ENCODE results near the gene TENM4.

TENM4 gene

DNA sequence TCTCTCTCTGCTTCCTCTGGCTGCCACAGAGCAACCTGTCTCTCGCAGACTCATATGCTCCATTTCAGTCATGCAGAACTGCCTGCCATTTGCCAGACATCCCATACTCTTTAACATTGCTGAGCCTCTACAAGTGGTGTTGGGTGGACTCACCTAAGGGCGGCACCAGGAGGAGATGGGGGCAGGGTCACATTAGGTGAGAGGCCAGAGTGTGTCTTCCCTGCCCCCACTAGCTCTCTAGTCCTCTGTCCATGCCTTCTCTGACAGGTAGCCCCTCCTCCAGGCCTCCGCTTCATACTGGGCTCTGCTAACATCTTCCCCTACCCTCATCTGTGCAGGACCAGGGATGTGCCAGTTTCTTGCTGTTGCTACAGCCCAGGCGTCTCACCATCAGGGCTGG is 366.3 kb downstream of the TENM4 start:
- no peak for DNase-seq

DNA sequence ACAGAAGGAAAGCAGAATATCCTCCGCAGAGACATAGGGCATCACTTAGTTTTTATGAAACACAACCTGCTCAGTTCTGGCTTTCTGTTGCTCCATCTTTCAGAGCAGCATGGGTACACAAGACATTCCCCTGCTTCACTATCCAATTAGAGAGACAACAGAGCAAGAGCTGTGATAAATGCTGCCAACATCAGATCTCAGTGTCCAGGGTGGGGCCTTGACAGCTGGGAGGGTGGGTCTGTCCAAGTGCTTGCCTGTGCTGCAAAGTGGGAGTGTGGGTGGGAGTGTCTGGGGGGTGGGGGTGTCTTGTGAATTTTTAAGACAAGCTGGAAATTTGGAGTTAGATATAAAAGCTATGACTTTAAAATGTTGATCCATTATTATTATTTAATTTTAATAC is 369.6 kb downstream of the TENM4 start:
- no peak for DNase-seq

DNA sequence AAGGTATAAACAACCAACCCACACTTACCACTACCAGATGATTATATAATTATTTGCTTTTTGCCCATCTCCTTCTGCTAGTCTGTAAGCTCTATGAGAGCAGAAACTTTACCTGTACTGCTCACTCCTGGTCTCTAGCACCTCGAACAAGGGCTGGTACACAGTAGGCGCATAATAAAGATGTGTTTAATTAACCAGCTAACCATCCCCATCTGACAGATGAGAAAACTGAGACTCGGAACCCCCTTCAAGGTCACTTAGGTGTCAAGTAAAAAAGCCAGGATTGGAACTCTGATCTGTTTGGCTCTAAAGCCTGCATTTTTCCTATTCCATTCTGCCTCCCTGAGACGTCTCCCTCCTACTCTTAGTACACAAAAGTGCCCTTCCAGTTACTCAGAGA is 370.3 kb downstream of the TENM4 start:
- no peak for DNase-seq

DNA sequence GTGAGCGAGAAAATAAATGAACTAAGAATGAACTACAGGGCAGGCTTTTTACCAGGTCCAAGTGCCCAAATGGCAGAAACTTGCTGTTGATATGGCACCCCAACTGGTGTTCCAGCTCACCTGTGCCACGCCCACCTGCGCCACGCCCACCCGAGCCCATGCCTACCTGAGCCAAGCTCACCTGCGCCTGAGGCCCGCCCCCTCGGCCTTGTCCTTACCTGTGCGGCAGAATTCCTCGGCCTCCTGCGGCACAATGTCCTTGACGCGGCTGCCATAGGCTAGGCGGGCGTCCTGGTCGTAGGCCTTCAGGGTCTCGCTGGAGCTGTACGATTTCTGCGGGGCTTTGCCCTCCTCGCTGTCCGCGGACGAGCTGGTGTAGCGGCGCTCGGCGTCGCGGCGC is 371.3 kb downstream of the TENM4 start:
- no peak for DNase-seq

DNA sequence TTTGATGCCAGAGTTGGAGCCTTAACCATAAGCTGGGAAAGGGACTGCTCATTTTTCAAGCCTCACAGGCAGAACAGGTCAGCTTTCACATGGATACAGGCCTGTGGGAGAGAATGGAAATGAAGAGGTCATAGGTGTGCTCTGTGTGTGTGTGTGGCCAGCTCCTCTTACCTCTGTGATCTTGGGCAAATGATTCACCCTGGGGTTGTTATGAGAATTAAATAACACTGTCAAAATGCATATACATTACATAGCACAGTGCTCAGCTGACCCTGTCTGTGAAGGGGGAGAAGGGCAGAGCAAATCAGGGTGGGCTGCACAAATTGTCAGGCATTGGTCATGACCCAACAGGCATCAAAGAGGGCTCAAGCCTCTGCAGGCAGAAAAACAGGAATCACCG is 372.5 kb downstream of the TENM4 start:
- no peak for DNase-seq

DNA sequence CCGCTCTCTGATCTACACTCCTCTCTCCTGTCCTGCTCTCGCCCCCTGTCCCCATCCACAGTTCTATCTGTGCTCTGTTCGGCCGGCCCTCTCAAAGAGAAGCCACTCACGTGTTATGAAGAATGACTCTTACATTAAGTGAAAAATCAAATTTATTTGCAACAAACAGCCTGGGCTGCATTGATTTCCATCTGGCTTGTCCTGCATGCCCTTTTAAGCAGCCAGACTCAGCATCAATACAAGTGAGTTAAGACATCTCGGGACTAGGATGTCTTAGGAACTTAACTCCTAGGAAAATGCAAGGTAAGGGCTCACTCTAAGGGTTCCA is 373.5 kb downstream of the TENM4 start:
- DNase-seq, result no peak

DNA sequence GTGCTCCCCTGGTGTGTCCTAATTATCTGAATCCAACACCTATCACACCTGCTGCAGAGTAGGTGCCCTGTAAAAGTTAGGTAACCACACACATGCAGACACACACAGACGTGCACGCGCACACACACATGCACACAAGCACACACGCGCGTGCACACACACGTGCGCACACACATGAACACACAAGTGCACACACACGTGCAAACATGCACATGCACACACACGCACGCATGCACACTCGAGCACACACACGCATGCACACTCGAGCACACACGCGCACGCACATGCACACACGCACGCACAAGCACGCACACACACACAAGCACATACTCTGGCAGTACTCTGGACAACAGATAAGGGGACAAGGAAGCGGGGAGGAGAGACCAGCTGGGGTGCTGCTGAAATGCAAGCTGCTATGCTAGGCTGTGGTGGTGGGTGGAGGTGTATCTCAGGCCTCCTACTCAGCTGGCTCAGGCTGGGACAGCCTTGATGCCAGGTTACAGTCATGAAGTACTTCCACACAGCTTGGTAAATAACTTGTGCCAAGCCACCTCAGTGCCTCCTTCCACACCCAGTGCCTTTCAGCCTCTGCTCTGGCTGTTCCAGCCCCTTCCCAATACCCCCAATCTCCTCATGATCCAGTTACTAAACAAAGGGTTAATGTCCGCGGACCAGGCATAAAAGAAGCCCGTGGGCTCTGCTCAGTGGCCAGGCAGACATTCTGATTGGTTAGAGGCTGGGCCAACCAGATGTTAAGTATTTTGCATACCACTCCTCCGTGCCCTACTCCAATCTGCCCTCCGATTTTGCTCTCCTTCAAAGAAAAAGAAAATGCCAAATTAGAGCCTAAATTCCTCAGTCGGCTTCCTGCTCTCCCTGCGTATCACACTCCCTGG is 374.1 kb downstream of the TENM4 start:
- DNase-seq, result no peak

DNA sequence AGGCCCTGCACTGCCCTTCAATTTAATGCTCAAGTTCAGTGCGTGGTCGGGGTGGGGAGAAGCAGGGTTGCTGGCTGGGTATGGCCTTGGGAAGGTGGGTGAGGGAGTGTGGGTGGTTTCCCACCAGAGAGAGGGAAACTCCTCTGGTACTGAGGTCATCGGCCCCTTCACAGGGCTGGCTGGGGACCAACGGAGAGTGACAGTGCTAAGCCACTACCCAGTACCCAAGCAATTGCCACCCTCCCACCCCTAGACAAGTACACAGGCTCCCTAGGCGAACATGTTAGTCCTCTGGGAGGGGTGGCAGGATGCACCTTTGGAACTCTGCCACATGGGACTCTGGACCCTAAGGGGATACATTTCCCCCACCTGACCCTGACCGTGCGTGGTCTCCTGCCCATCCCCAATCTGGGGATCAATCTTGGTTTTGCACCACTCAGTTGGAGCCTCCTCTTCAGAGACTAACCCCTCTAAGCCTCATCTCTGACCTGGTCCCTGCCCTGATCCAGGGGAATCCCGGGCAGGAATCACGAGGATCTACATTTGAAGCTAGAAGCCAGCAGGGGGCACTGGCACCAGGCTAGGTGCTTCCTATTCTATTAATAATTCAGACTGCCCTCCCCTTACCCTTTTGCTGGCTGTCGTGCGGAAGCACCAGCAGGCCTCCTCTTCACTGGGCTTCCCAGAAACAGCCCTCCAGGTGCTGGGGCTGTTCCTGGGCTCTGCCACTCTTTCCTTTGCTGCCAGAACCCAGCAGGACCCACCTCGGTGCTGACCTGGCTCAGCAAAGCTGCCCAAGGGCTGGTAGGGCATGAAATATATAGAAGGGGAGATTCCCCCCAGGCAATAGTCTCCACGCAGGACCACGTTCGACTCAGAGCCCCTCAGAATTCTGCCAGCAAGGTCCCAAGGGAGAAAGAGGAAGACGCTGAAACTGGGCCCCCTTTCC is 377.7 kb downstream of the TENM4 start:
- DNase-seq, result no peak

DNA sequence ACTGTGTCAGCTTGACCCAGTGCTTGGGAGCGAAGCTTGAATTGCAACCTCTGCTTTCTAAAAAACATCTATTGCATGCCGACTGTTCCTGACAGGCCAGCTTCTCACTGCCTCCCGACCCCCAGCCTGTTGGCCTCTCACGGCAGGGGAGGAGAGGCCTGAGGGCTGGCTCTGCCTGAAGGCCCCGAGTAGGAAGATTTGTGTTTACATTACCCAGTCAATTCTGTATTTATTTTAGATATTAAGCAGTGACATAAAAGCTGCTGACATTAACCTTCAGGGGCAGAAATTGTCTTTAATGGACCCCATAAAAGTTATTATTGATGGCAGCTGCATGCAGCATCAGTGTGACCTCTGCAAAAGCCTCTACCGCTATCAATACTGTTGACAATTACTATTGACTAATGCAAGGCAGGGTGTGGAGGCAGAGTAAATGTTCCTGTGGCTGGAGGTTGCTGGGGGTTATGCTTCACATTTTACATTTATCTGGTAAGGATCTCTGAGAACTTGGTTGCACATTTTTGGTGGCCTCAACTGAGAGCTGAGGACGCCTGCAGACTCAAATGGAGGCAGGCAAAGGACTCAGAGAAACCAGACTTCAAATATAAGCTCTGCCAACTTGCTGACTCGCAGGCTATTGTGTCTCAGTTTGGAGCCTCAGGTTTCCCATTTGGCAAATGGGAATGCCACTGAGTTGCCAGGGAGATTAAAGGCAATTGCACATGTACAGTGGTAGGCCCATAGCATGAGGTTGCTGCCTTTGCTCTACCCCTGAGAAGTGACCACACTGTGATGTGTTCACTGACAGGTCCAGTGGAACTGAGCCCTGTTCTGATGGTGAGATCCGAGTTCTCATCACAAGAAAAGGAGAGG is 380.5 kb downstream of the TENM4 start:
- DNase-seq, result no peak

DNA sequence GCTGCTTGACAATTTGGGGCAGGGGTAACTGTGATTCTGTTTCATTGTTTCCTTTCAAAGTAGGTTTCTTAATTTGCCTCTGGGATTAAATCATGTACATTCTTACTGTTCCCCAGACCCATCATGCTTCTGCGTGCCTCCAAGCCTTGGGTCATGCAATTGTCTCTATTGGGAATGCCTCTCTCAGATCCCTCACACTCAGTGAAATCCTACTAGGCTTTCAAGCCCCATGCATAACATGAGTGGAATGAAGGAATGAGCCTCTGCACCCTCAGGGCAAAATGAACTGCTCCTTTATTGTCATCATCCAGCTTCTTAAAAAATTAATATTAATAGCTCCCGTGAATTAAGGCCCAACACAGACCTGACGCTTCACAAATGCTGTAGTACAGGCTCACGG is 381.7 kb downstream of the TENM4 start:
- DNase-seq, result no peak

DNA sequence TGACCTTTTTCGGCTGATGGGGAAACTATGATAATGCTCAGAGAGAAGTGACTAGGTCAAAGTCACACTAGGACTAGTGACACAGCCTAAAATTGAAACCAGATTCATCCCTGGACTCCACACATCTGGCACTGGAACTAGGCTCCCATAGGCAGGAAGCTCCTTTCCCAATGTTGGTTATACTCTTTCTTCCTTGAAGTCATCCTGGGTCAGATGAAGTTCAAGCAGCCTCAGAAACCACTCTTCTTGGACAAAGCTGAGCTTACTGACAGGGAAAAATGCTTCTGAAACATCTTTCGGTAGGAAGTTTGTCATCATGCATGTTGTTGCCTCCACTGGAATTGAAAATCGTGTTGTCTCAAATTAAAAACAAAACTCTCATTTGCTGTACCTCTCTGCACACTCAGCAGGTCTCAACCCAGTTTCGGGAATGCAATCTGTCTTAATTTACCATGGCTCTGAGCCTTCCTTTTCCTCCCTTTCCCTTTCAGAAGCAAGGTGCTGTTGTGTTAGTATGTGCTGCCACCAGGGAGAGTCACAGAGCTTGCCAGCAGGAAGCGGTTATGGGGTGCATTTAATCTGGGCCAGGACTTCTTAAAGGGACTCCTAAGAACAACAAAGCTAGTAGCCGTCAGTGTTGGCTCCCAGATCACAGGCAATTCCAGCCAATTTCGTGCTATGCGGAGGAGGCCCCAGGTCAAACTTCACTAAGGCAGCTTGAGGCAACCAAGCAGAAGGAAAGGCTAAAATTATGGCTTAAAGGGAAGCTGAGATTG is 384.8 kb downstream of the TENM4 start:
- DNase-seq, result no peak

DNA sequence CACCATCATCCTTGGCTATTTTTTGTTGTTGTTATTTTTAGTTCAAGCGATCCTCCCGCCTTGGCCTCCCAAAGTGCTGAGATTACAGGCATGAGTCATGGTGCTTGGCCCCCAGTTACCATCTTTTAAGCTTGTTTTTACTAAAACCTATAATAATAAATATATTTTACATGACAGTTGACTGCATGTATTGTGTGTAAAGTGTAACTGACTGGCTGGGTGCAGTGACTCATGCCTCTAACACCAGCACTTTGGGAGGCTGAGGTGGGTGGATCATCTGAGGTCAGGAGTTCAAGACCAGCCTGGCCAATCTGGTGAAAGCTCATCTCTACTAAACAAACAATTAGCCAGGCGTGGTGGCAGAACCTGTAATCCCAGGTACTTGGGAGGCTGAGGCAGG is 386.2 kb downstream of the TENM4 start:
- DNase-seq, result no peak

DNA sequence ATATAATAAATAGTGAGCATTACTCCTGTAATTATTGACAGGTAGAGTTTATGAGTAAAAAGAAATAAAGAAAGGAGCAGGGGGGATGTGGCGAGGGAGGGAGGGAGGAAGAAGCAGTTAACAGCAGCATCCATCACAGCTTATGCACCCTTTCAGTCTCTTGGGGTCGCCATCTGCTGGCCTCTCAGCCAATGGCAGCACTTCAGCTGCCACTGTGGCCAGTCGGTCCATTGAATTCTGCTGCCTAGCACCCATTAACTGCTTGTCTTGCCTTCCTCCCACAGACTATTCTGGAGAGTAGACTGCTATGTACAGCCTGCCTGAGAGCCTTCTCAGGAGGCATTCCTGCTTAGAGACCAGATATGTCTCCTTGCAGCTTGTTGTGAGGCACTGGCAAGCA is 388.3 kb downstream of the TENM4 start:
- no peak for DNase-seq

DNA sequence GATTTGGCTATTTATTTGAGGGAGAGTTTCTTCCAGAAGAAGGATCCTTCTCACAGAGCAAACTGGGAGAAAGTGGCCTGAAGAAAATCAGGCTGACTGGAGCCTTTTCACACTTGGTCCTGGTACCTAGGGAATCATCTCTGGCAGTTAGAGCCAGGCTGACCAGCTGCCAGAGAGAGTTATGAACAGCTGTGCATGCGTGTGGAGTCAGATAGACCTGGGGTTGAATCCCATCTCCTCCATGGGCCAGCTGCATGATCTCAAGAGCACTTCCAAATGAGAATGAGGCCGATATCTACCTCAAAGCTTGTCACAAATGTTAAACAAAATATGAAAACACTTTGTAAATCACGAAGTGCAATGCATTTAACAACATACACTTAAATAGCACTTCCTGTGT is 390.0 kb downstream of the TENM4 start:
- DNase-seq, result no peak

DNA sequence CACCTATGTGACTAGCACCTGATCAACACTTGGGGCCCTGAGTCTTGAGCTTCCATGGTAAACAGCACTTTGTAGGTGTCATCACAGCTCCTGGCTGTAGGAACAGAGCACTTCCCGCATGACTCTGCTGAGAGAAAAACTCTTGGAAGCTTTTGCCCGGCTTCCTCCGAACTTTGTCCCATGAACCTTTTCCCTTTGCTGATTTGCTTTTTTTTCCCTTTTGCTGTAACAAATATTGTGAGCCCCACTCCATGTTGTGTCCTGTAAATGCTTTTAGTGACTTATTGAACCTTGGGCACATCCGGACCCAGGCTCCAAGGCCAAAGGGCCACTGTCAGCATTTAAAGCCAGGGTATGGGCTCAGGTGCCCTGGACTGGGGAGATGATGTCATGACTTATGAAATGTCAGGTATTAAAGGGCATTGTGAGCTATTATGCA is 391.1 kb downstream of the TENM4 start:
- no peak for DNase-seq

DNA sequence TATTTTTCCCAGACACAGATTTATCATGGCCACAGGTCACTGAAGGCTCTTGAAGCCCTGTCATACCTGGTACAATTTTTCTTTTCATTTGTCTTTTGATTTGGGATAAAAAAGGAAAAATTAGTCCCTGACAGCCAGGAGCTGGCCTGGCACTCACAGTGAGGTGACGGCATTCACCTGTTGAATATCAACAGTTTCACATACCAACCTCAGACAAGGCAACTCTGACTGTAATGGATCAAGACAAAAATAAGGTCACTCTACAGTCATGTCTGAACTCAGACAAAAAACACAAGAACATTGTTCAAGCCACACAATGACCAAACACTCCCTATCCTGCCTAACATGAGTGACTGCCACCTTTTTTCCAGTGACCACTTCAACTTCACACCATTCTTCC is 392.9 kb downstream of the TENM4 start:
- no peak for DNase-seq

DNA sequence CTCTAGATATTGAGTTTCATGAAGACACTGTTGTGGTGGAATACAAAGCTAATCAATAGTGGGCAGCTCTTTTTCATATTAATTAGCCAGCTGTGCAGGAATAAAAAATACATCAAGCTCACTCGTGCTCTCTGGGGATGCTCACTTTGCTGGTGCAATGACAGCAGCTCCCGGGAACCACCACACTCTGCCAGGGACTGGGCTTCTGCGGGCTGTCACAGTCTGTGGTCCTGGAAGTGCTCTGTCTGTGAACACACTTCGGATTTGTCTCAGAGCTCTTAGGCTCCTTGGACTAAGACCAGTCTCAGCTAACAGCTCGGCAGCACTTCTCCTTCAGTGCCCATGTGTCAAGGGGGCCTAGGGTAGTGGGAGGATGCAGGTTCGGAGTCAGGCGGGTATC is 393.5 kb downstream of the TENM4 start:
- no peak for DNase-seq

DNA sequence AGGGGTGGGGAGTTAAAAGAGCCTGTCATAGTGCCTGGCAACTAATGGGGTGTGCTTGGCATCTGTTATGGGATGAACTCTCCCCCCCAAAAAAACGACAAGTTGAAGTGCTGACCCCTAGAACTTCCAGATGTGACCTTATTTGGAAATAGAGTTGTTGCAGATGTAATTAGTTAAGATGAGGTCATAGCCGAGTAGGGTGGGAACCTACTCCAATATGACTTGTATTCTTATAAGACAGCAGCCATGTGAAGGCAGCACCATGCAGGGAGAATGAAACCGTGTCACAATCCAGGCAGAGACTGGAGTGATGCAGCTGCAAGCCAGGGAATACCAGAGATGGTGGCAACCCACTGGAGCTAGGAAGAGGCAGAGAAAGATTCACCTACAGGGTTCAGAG is 394.5 kb downstream of the TENM4 start:
- DNase-seq, result no peak

DNA sequence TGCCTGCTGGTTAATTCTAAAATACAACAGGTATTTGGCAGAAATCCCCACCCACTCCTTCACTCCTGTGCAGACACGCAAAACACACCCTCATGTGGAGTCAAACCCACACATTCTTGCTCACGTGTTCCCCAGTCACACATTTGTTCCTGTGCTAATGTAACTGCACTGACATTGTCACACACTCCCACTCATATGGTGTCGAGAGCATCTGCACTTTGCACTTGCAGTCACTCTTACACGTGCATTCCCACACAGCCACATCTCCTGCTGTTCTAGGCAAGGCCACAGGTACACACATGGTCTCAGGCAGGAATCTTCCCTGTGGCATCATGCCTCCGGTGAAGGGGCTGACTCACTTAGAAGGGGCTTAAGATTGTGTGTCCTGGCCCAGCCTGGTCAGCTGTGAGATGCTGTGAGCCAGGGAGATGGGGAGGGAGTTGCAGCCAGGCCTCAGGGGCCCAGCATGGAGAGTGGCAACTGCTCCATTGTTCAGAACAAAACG is 395.0 kb downstream of the TENM4 start:
- no peak for DNase-seq

DNA sequence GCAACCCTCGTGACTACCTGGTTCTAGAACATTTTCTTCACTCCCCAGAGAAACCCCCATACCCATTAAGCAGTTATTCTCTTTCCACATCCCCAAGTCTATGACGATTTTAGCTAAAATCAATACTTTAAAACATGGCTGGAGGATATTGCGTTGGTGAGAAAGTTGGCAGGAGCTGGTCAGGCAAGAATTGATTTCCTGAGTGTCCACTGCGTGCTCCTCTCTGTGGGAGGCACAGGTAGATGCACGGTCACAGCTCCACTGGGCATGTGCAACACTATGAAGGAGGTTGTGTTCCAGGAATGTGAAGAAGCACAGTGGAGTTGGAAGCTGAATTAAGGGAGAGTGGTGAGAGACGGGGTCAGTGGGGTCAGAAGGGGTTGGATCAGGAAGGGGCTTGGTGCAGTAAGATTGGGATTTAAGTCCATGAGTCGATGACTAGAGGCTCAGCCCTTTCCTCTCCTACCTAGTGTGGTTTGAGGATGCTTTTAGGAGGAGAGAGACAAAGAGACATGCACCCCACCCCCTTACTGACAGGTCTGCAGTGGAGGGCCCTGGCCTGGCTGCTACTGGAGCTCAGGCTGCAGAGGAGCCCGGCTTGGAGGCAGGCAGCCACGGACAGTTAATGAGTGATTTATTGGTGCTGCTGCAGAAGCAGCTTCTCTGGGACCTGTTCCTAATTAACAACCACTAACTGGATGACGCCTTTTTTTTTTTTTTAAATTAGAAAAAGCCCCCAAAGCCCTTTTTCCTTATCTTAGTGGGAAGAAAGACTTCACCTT is 395.6 kb downstream of the TENM4 start:
- no peak for DNase-seq

DNA sequence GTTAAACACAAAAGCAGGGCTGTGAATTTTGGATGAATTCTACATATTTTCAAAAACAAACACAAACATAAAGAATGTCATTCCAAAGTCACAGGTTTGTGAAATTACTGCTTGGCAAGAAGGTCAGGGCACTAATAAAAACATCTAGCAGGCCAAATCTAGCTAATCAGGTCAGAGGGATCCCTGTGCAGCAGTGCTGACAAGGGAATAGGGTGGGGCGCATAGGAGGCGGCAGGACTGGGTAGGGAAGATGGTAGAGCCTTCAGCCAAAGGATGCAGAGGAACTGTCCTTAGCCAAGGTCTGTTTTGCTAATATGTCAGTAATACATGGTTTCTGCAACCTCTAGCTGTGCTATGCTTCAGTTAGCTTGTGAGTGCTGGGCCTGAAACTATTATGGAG is 396.6 kb downstream of the TENM4 start:
- no peak for DNase-seq
